ENCODE results near the gene SIX3.

Gene SIX3

DNA sequence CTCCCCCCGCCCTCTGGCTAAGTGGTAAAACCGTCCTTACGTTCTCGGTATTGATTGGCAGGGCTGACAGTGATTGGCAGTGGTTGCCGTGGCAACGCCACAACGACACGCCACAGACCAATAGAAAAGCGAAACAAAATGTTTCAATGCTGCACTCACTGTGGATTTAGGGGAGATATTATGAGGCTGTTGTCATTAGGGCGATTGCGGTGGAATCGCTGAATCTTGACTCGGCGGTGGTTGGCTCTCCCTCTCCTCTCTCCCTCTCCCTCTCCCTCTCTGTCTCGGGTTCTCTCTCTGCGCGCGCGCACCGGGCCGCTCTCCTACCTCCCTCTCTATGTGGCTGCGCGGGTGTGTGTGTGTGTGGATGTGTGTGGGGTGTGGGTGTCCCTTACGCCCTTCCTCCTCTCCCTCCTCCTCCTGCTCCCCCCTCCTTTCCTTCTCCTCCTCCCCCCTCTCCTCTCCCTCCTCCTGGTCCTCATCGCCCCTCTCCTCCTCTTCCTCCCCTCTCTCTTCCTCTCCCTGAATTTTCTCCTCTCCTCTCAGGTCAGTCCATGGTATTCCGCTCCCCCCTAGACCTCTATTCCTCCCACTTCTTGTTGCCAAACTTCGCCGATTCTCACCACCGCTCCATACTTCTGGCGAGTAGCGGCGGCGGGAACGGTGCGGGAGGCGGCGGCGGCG lies at the start of gene SIX3:
Gene SIX3 (plus strand): TSS at position 152 of the 684 bp plus-strand sequence. CDS start 403 bp downstream, at position 555.
- DNase-seq: no peak

- DNase-seq: no peak
Observed at GRCh38 chr2:44894058-44894457, 47.4 kb upstream of the SIX3 start.

DNA sequence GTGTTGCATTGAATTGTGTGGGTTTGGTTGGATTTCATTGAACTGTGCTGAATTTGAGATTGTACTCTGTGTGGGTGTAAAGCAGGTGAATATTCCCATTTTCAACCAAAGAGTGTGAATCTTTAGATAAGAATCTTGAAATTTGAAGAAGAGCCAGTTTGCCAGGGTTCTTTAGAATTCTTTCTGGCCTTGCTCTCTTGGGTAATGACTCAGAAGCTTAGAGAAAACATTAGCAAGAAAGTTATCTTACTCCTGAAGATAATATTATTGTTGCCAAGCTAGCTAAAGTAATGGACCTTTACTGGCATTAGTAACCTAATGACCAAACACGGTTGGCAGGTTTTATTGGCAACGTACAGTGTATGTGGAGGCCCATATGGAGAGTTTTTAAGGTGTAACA lies 46.4 kb upstream of the SIX3 start:
- no peak for DNase-seq

GRCh38 chr2:44897406-44897805 lies 44.1 kb upstream of the SIX3 start:
- no peak for DNase-seq

GRCh38 chr2:44902217-44903137 lies 39.0 kb upstream of the SIX3 start:
- no peak for DNase-seq

- DNase-seq: no peak
Observed at GRCh38 chr2:44904578-44904977, 36.9 kb upstream of the SIX3 start.

DNA sequence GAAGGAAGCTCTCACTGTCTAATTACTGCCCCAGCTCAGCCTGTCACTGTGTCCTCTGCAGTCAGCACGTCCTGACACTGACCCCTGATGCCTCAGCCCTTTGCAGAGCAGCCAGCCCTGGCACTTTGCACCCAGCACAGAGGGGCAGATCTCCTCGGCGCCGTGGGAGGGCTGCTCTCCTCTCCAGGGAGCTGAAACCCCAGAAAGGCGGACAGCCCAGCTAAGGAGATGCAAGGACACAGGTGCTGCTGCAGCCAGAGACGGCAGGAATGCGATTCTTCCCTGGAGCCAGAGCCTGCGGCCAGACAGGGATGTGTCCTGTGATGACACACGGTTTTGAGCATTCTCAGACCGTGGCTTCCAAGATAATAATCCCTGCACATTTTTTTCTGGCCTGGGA lies 34.5 kb upstream of the SIX3 start:
- DNase-seq: no peak

- DNase-seq: no peak
Observed at GRCh38 chr2:44909831-44910230, 31.7 kb upstream of the SIX3 start.

GRCh38 chr2:44912660-44913059 lies 28.8 kb upstream of the SIX3 start:
- DNase-seq: no peak

GRCh38 chr2:44916291-44916690 lies 25.2 kb upstream of the SIX3 start:
- no peak for DNase-seq

- DNase-seq: no peak
Observed at GRCh38 chr2:44918095-44918775, 23.3 kb upstream of the SIX3 start.

DNA sequence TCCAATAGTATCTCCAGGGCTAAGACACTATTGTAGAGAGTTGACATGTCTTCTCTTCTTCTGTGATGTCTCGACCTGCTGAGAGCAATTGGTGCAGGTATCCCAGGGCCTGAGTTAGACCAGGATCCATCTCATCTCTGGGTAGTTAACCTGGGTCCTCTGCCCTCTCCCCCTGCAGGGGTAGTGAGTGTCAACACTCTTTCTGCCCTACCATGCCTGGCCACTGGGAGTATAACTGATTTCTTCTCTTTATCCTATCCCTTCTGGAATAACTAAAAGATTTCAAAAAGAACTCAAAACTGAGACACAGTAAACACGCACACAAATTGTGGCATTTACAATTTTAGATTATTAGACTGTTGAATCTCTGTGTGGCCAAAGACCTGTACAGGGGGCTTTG lies 20.8 kb upstream of the SIX3 start:
- no peak for DNase-seq

- no peak for DNase-seq
Observed at GRCh38 chr2:44922776-44923175, 18.7 kb upstream of the SIX3 start.

- no peak for DNase-seq
Observed at GRCh38 chr2:44925561-44926136, 15.9 kb upstream of the SIX3 start.

- DNase-seq: no peak
Observed at GRCh38 chr2:44926957-44927356, 14.5 kb upstream of the SIX3 start.

DNA sequence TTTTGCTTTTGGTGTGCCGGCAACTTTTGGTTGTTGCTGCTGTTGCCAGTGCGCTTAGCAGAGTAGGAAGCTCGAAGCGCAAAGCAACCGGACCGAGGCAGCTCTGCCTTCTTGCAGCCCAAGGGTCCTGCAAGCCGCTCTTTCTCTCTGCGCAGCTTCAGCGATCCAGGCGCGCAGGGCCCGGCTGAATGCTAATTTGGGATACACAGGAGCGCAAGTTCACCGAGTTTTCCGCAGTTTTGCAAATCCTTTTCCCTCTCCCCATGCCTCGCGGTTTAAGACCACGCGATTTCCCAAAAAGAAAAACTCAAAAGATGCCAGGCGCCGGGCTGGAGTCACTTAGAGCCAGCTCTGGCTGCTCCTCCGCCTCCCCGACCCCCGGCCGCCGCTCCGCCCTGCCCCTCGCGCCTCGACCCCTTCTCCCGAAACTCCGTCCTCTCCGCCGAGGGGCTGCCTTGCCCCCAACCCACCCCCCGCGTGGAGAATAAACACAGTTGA lies 13.5 kb upstream of the SIX3 start:
- DNase-seq: no peak

DNA sequence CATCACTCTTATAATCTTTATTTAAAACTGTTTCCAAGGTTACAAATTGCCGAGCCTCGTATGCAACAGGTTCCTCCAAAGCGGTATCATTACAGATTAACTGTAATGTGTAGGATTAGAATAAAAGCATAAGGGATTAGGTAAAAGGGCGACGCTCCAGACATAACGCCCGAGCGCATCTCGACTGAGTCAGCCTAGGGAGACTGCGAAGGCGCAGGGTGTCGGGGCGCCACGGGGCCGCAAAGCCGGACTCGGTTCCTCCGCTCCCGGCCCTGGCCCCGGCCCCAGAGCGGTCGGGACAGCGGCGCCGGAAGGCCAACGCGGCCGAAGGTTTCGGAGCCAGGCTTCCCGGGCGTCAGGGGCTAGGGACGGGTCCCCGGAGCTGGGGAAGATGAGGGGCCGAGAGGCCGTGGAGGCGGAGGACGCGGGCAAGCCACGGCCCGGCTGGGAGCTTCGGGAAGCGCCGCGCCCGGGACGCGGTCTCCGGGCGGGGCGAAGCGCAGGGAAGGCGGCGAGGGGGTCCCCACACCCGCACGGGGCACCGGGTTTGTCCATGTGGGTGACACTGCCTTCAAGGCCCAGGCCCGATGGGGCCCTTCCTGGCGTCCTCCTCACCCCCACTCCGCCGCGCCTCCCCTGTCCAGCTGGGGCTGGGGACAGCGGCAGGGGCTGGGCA lies 12.9 kb upstream of the SIX3 start:
- no peak for DNase-seq

DNA sequence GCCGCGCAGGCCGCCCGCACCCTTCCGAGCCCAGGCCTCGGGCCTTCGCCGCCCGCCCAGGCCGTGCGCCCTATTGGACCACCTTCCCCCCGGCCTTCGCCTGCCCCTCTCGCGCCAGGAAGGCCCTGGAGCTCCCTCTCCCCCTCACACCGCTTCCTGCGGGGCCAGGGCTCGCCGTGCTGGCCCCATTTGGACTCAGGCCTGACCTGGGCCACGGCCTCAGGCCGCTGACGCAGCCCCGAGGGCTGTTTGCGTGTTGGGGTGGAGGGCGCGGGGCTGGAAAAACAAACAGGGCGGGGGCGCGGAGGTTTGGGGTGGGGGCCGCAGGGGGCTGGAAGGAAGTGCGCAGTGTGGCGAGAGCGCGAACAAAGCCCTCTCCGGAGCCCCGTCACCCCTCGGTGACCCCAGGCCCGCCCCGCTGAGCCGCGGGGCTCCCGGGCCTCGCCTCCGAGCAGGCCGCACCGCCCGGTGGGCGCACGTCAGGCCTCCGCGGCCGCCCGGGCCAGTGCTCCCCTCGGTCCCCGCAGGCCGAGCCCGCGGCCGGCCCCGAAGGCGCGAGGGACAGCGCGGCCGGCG lies 12.3 kb upstream of the SIX3 start:
- no peak for DNase-seq

DNA sequence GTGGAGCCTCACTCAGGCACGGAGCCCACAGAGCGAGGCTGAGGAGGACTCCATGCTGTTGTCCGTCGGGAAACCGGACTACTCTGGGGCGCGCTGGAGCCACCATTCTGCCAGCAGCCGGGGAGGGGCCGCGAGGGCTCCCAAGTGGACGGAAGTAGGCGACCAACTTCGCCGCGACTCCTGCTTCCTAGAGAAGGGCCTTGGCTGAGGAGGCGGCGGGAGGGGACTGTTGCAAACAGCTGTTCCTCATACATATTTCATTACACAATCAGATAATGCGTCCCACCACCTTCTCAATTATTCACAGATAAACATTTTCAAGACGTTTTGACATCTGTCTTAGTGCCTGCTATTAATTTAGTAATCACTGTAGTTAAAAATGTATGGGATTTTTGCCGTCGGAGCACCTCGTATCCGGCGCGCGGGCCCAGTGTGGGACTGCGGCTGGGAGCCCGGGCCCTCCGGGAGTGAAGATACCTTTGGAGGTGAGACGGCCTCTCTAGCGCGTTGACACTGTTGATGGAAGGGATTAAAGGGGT lies 11.7 kb upstream of the SIX3 start:
- no peak for DNase-seq

DNA sequence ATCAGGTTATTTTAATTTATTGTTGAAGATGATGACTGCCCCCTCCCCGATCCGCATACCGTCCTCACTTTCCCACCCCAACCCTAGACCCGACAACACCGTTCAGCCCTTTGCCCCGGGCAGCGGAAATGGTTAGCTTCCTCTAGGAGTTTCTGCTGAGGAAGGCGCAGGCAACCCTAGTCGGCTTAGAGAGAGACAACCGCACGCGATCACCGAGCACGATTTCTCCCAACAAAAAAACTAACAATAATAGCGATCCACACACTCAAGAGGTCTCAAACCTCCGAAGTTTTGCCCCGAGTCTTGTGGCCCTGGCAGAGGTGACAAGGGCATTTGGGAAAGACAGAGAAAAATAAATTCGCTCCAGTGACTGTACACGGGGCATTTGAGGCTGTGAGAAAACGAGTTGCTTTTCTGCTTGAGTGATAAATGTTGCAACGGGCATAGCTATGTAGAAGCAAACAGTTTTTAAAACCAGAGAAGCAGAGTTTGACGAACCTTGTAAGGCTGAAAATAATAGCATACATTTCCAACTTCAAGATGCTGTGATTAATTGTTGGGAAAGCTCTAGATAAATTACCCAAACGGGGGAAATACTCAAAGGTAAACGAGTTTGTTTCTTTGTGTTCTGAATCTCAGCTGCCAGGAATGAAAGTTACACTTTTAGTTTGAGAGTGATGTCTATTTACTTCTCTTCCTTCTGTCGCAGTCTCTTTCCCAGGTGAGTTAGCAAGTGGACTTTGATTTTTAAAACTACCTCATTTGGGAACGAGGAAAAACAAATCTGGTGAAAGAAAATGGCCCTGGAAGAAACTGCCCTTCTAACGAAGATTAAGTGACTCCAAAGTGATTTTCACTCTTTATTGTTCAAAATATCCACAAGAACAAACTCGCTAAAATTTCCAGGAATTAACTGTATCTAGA lies 11.0 kb upstream of the SIX3 start:
- no peak for DNase-seq

Measured in stimulated activated CD4-positive, alpha-beta T cell treated with anti-CD3 and anti-CD28 coated beads, Interleukin-2, amount 100 ng/mL, for 48 hours (primary cell).